Activated naive CD8-positive, alpha-beta T cell treated with anti-CD3 and anti-CD28 coated beads, Interleukin-2, amount 50 U/mL, for 24 hours (primary cell): Measurements from ENCODE around the gene UPP2.

Experiments used
- ATAC-seq: fragments of 150-1000 bp; cut with Tn5 transposase; one replicate; pipeline ENCODE4 v1.10.0; 2021
- DNase-seq: peaks from one replicate; pipeline ENCODE4 v3.0.0; 2021
- H3K27ac Mint-ChIP-seq: one replicate; pipeline ENCODE4 v1.8.0; 2021; ENCODE audit warnings: mild to moderate bottlenecking, mixed read lengths
- H3K27me3 Mint-ChIP-seq: one replicate; pipeline ENCODE4 v1.8.0; 2021; ENCODE audit warnings: mixed read lengths
- H3K36me3 Mint-ChIP-seq: one replicate; pipeline ENCODE4 v1.8.0; 2021; ENCODE audit warnings: low read depth, mixed read lengths
- H3K4me1 Mint-ChIP-seq: one replicate; pipeline ENCODE4 v1.8.0; 2021; ENCODE audit warnings: mixed read lengths
- H3K4me3 Mint-ChIP-seq: one replicate; pipeline ENCODE4 v1.8.0; 2021; ENCODE audit warnings: mild to moderate bottlenecking, moderate library complexity, mixed read lengths
- H3K9me3 Mint-ChIP-seq: one replicate; pipeline ENCODE4 v1.8.0; 2021; ENCODE audit warnings: mixed read lengths

Gene UPP2

DNA sequence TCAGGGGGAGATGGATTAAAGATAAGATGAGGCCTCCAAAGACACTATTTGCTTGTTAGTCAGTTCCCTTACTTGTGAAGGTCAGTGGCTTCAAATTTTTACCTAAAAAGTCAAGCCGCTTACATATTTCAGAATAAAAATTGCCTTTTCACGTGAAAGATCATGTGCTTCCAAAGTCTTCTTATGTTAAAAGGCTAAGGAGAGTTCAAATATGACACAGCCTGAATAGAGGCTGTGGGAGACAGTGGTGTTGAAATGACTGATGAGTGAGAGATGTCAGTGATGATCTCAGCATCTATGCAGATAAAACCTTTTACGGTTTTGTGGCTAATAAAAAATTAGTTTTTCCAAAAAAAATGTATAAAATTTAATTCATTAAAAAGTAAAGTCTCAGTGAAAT is 40.5 kb downstream of the UPP2 start:
- Mint-ChIP-seq H3K27ac (no peak overlapping the region), H3K27me3 (peaks cover 4% of the 10 kb centered on the region), H3K4me3 (no peak overlapping the region), H3K9me3 (no peaks in the 10 kb centered on the region), H3K36me3 (no peaks in the 10 kb centered on the region), H3K4me1 (peaks cover 2% of the 10 kb centered on the region)
- ATAC-seq = no peak
- DNase-seq = no peak

DNA sequence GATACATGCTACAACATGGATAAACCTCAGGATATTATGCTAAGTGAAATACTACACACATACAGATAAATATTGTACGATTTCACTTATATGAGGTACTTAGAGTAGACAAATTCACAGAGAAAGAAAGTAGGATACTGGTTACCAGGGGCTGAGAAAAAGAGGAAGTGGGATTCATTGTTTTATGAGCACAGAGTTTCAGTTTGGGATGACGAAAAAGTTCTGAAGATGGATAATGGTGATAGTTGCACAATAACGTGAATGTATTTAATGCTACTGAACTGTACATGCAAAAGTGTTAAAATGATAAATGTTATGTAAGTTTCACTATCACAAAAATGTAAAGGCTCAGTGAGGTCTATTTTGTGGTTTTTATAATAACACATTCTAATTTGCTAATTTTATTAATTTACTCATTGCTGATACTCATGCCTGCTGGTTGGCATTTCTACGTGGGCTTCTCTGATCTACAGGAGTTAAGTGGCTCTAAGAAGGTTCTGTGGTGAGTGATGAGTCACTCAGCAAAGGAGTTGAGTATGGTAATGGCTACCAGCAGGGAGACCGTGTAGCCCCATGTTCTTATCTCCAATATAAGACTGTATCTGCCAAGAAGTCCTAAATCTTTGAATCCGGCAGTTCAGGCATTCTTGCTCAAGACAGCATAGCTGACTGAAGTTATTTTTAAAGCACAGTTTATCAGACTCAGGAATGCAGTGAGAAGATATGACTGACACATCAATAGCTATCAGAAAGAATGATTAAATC is 41.1 kb downstream of the UPP2 start:
- Mint-ChIP-seq H3K4me1 (peaks cover 2% of the 10 kb centered on the region), H3K27ac (no peak overlapping the region), H3K27me3 (peaks cover 9% of the 10 kb centered on the region), H3K9me3 (no peaks in the 10 kb centered on the region), H3K36me3 (no peaks in the 10 kb centered on the region), H3K4me3 (no peak overlapping the region)
- ATAC-seq (no peak), DNase-seq (no peak)

DNA sequence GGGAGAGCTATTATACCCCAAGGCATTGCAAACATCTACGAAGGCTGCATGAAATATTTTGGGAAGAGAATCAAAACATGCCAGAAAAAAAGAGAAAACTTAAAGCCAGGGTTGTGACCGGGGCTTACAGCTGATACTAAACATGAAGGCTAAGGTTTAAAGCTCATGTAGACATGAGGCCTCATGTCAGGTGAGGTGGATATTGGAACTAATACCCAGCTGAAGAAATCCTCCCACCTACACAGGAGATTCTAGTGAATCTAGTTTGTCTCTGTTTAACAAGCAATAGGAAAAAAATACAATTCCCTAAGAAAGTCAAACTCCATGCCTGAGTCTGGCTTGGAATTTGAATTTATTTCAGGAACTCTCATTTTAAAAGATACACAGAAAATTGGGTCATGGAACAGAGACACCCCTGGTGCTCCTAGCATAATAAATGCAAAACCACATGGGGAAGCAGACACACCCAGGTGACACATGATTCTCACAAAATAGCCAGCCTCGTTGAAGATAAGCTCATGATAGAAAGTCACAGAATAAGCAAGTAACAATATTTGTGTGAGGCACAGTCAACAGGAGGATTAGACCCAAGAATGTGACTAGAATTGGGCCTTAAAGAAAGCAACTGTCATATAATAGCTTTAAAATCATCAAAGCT is 42.2 kb downstream of the UPP2 start:
- Mint-ChIP-seq H3K36me3 (no peaks in the 10 kb centered on the region), H3K4me1 (peaks cover 2% of the 10 kb centered on the region), H3K4me3 (no peak overlapping the region), H3K27me3 (peaks cover 11% of the 10 kb centered on the region), H3K27ac (no peak overlapping the region), H3K9me3 (no peaks in the 10 kb centered on the region)
- ATAC-seq = no peak
- no peak for DNase-seq

- Mint-ChIP-seq H3K9me3 (no peaks in the 10 kb centered on the region), H3K27me3 (peaks cover 11% of the 10 kb centered on the region), H3K36me3 (no peaks in the 10 kb centered on the region), H3K4me1 (peaks cover 2% of the 10 kb centered on the region), H3K4me3 (no peak overlapping the region), H3K27ac (no peak overlapping the region)
- DNase-seq (no peak), ATAC-seq (no peak)
These were observed 43.4 kb downstream of the UPP2 start for GRCh38 chr2:158144914-158145625.

- H3K27ac Mint-ChIP-seq = no peak overlapping the region
- H3K4me3 Mint-ChIP-seq = no peak overlapping the region
- no peak for DNase-seq
- H3K36me3 Mint-ChIP-seq = no peaks in the 10 kb centered on the region
- no peaks in the 10 kb centered on the region for H3K9me3 Mint-ChIP-seq
- peaks cover 4% of the 10 kb centered on the region for H3K27me3 Mint-ChIP-seq
- no peak for ATAC-seq
- H3K4me1 Mint-ChIP-seq = no peaks in the 10 kb centered on the region
These were observed 51.8 kb downstream of the UPP2 start for GRCh38 chr2:158153270-158154015.

GRCh38 chr2:158154596-158154995 is 52.9 kb downstream of the UPP2 start:
- H3K27ac Mint-ChIP-seq = no peak overlapping the region
- ATAC-seq = no peak
- no peak overlapping the region for H3K4me3 Mint-ChIP-seq
- H3K36me3 Mint-ChIP-seq = no peaks in the 10 kb centered on the region
- DNase-seq = no peak
- peaks cover 6% of the 10 kb centered on the region for H3K27me3 Mint-ChIP-seq
- no peaks in the 10 kb centered on the region for H3K4me1 Mint-ChIP-seq
- no peaks in the 10 kb centered on the region for H3K9me3 Mint-ChIP-seq

DNA sequence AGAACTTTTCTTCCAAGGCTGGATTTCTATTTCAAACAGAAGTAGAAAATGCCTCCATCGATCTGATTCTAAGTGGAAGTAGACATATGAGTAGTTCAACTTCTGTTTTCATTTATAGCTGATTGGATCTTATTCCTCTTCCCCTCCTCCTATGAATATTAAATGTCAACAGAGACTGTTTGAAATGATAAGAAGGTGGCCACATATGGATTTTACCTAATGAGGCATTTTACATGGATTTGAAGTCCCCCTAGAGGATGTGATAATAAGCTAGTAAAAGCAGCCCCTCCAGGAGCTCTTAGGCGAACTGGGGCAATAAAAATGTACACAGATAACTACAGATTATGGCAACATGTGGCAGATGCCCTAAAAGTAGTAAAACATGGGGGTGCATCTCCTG is 71.0 kb downstream of the UPP2 start:
- Mint-ChIP-seq H3K9me3 (no peaks in the 10 kb centered on the region), H3K27ac (no peak overlapping the region), H3K36me3 (no peaks in the 10 kb centered on the region), H3K4me3 (no peak overlapping the region), H3K27me3 (peaks cover 7% of the 10 kb centered on the region), H3K4me1 (no peaks in the 10 kb centered on the region)
- no peak for DNase-seq
- ATAC-seq = no peak

- ATAC-seq (no peak), DNase-seq (no peak)
- no peak overlapping the region for H3K27ac Mint-ChIP-seq
- no peaks in the 10 kb centered on the region for H3K4me1 Mint-ChIP-seq
- no peaks in the 10 kb centered on the region for H3K9me3 Mint-ChIP-seq
- no peaks in the 10 kb centered on the region for H3K36me3 Mint-ChIP-seq
- peaks cover 15% of the 10 kb centered on the region for H3K27me3 Mint-ChIP-seq
- no peak overlapping the region for H3K4me3 Mint-ChIP-seq
These were observed 72.8 kb downstream of the UPP2 start for GRCh38 chr2:158174495-158174894.

DNA sequence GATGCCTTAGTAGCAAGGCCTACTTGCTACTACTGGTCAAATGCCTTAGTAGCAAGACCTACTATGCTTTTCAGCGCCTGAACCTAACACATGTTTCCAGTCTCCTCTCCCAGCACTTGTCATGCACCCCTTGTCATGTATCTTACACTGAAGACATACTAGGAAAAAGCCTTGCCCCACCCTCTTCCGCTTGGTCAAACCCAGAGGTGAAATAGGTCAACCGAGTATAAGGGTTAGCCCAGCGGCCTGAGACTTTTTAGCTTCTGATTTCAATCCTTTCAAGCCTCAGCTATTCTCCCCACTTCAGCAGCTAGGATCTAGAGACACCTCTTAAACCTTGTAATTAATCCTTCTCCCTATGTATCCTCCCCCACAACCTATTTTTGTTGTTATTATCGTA is 73.3 kb downstream of the UPP2 start:
- ATAC-seq (no peak), DNase-seq (no peak)
- H3K9me3 Mint-ChIP-seq = no peaks in the 10 kb centered on the region
- no peaks in the 10 kb centered on the region for H3K4me1 Mint-ChIP-seq
- no peak overlapping the region for H3K4me3 Mint-ChIP-seq
- no peak overlapping the region for H3K27ac Mint-ChIP-seq
- no peaks in the 10 kb centered on the region for H3K36me3 Mint-ChIP-seq
- H3K27me3 Mint-ChIP-seq = peaks cover 16% of the 10 kb centered on the region

- H3K27me3 Mint-ChIP-seq = peaks cover 37% of the 10 kb centered on the region
- no peak overlapping the region for H3K4me3 Mint-ChIP-seq
- ATAC-seq (no peak), DNase-seq (no peak)
- no peak overlapping the region for H3K27ac Mint-ChIP-seq
- no peaks in the 10 kb centered on the region for H3K36me3 Mint-ChIP-seq
- H3K4me1 Mint-ChIP-seq = no peaks in the 10 kb centered on the region
- H3K9me3 Mint-ChIP-seq = no peaks in the 10 kb centered on the region
These were observed 77.0 kb downstream of the UPP2 start for GRCh38 chr2:158178646-158179045.

GRCh38 chr2:158179660-158180059 is 78.0 kb downstream of the UPP2 start:
- Mint-ChIP-seq H3K27ac (no peak overlapping the region), H3K4me3 (no peak overlapping the region), H3K4me1 (no peaks in the 10 kb centered on the region), H3K9me3 (no peaks in the 10 kb centered on the region), H3K27me3 (peaks cover 38% of the 10 kb centered on the region), H3K36me3 (no peaks in the 10 kb centered on the region)
- DNase-seq (no peak), ATAC-seq (no peak)

DNA sequence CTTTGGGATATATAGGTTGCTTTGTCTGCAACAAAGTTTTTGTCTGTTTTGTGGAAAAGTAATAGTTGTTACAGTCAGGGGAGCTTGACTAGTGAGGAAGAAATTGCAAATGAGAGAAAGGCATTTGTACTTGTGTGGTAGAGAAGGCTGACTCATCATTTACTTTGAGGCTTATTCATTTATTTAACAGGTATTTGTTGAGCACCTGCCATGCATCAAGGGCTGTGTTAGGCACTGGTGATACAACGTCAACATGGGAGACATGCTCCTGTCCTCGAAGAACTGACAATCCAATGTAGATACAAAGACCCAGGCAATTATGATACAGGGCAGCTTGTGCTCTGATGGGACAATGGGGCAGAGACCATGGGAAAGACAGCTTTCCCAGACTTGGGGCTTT is 79.5 kb downstream of the UPP2 start:
- peaks cover 44% of the 10 kb centered on the region for H3K27me3 Mint-ChIP-seq
- H3K36me3 Mint-ChIP-seq = no peaks in the 10 kb centered on the region
- ATAC-seq = no peak
- H3K9me3 Mint-ChIP-seq = no peaks in the 10 kb centered on the region
- H3K4me1 Mint-ChIP-seq = no peaks in the 10 kb centered on the region
- no peak overlapping the region for H3K27ac Mint-ChIP-seq
- no peak for DNase-seq
- H3K4me3 Mint-ChIP-seq = no peak overlapping the region

DNA sequence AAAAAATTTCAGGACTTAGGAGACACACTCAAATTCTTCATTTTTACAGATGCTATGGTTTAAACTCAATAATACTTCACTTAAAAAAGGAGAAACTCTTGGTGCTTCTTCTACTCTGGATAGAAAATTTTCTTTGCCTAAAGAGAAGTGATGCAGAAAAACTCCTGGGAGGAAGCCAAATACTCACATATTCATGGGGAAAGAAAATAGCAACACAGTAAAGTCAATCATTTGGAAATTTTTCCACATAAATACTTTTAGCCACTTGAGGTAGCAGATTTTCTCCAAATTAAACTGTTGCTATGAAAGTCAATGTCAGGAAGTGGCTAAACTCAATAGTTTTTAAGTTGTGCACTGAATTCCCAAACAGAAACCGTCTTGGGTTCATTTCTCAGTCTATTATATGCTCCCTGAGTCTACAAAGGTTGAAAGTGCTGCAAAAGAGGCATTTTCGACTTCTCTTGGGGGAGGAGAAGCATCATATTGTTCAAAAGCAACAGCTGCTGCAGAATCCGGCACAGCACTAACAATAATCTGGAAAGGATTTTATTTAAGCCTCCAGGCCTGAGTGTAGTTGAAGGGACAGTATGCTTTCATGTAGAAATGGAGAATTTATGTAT is 81.1 kb downstream of the UPP2 start:
- H3K36me3 Mint-ChIP-seq = no peaks in the 10 kb centered on the region
- ATAC-seq (no peak), DNase-seq (no peak)
- no peak overlapping the region for H3K27ac Mint-ChIP-seq
- H3K4me1 Mint-ChIP-seq = no peaks in the 10 kb centered on the region
- no peaks in the 10 kb centered on the region for H3K9me3 Mint-ChIP-seq
- no peak overlapping the region for H3K4me3 Mint-ChIP-seq
- H3K27me3 Mint-ChIP-seq = peaks cover 43% of the 10 kb centered on the region

GRCh38 chr2:158184001-158184400 is 82.3 kb downstream of the UPP2 start:
- H3K9me3 Mint-ChIP-seq = no peaks in the 10 kb centered on the region
- no peak overlapping the region for H3K27ac Mint-ChIP-seq
- no peak for DNase-seq
- H3K27me3 Mint-ChIP-seq = peaks cover 35% of the 10 kb centered on the region
- no peak for ATAC-seq
- no peaks in the 10 kb centered on the region for H3K36me3 Mint-ChIP-seq
- no peak overlapping the region for H3K4me3 Mint-ChIP-seq
- H3K4me1 Mint-ChIP-seq = no peaks in the 10 kb centered on the region
